B cell (primary cell): ENCODE results near the gene KRT84. TPM values are rescaled to one million over a fixed set of nuclear protein-coding genes. Genes with fewer than 3 reads are reported as not detected.

Experiments
- ATAC-seq: fragments of 200-7000 bp; cut with Tn5 transposase; one replicate; pipeline ENCODE4 v1.10.0; 2021; ENCODE audit warnings: low read depth, mild to moderate bottlenecking, moderate number of reproducible peaks, moderate library complexity
- CTCF ChIA-PET: fragments of 350-600 bp; sonication (Branson Sonifier 250); formaldehyde crosslinking; loops from one replicate; lab custom pipeline; 2021; ENCODE audit warnings: antibody characterized with exemption, inconsistent platforms; lab: Charles Lee
- POLR2A ChIA-PET: fragments of 350-600 bp; sonication (Branson Sonifier 250); formaldehyde crosslinking; loops from one replicate; lab custom pipeline; 2021; ENCODE audit warnings: antibody characterized with exemption; lab: Charles Lee
- DNase-seq: peaks from one replicate; pipeline ENCODE4 v3.0.0; 2013
- H2AFZ ChIP-seq: 2 replicates; pipeline ENCODE4 v1.6.1; 2012; ENCODE audit warnings: mild to moderate bottlenecking, low read depth, low read length; ENCODE audit not compliant: insufficient read depth, poor library complexity, severe bottlenecking
- H3K27ac ChIP-seq, 2 donors: 1 replicate in 1 of 2; 2 replicates in 1 of 2; pipeline ENCODE4 v1.5.1; 2012 to 2013; ENCODE audit warnings: low read length in 2 of 2, mild to moderate bottlenecking in 2 of 2, moderate library complexity in 1 of 2
- H3K27me3 ChIP-seq, 4 experiments: fragments of 200-600 bp in 1 of 4; sonication (generic) in 1 of 4; replicated peaks in 1 of 4; 1 replicate in 2 of 4; 2 replicates in 2 of 4; pipeline versions ENCODE4 v1.6.1 to v1.7.0; 2013 to 2016; ENCODE audit warnings: low read length in 3 of 4, mild to moderate bottlenecking in 2 of 4, mixed read lengths in 1 of 4, moderate library complexity in 1 of 4; ENCODE audit not compliant: insufficient read depth in 4 of 4, control insufficient read depth in 3 of 4; ENCODE audit errors: control extremely low read depth in 1 of 4
- H3K36me3 ChIP-seq, 2 experiments: replicated peaks in 1 of 2; 1 replicate in 1 of 2; 2 replicates in 1 of 2; pipeline versions ENCODE4 v1.6.1 to v1.7.1; 2013; ENCODE audit warnings: low read length in 1 of 2; ENCODE audit not compliant: insufficient read depth in 2 of 2, control insufficient read depth in 1 of 2; ENCODE audit errors: control extremely low read depth in 1 of 2, extremely low read depth in 1 of 2
- H3K4me1 ChIP-seq, 2 donors: fragments of 200-600 bp in 1 of 2; sonication (generic) in 1 of 2; 1 replicate in 1 of 2; 2 replicates in 1 of 2; pipeline versions ENCODE4 v1.5.1 to v1.6.1; 2013 to 2017; ENCODE audit warnings: low read length in 2 of 2; ENCODE audit not compliant: control insufficient read depth in 2 of 2, insufficient read depth in 2 of 2
- H3K4me2 ChIP-seq: replicated peaks from 2 replicates; pipeline ENCODE3; 2012; ENCODE audit warnings: mild to moderate bottlenecking, low read depth, low read length; ENCODE audit not compliant: poor library complexity, severe bottlenecking
- H3K4me3 ChIP-seq, 5 experiments: fragments of 200-600 bp in 1 of 5; sonication (generic) in 1 of 5; 1 replicate in 3 of 5; 2 replicates in 2 of 5; pipeline versions ENCODE4 v1.5.1 to v1.7.0; 2011 to 2016; ENCODE audit warnings: low read length in 4 of 5, mild to moderate bottlenecking in 4 of 5, low read depth in 2 of 5, control low read depth in 1 of 5, moderate library complexity in 1 of 5; ENCODE audit not compliant: insufficient read depth in 1 of 5; ENCODE audit errors: control extremely low read depth in 1 of 5, extremely low read depth in 1 of 5
- H3K79me2 ChIP-seq: fragments of 200-600 bp; sonication (generic); one replicate; pipeline ENCODE4 v1.6.0; 2016; ENCODE audit warnings: low read length; ENCODE audit not compliant: control insufficient read depth, insufficient read depth
- H3K9ac ChIP-seq: fragments of 200-600 bp; sonication (generic); 2 replicates; pipeline ENCODE4 v1.6.1; 2017; ENCODE audit warnings: mild to moderate bottlenecking, low read length, moderate library complexity
- H3K9me3 ChIP-seq, 3 donors: one replicate each; pipeline versions ENCODE4 v1.6.1 to v1.7.1; 2013; ENCODE audit warnings: low read length in 2 of 3; ENCODE audit not compliant: control insufficient read depth in 2 of 3, insufficient read depth in 1 of 3; ENCODE audit errors: control extremely low read depth in 1 of 3
- H4K20me1 ChIP-seq: 2 replicates; pipeline ENCODE4 v1.6.0; 2012; ENCODE audit warnings: mild to moderate bottlenecking, low read length; ENCODE audit not compliant: insufficient read depth, control insufficient read depth, poor library complexity, severe bottlenecking
- H3K27ac Mint-ChIP-seq: one replicate; pipeline ENCODE4 v1.8.0; 2021; ENCODE audit warnings: mixed read lengths
- H3K27me3 Mint-ChIP-seq: one replicate; pipeline ENCODE4 v1.8.0; 2021; ENCODE audit warnings: mixed read lengths
- H3K4me1 Mint-ChIP-seq: one replicate; pipeline ENCODE4 v1.8.0; 2021; ENCODE audit warnings: mixed read lengths
- H3K4me3 Mint-ChIP-seq: one replicate; pipeline ENCODE4 v1.8.0; 2021; ENCODE audit warnings: mixed read lengths
- H3K9me3 Mint-ChIP-seq: one replicate; pipeline ENCODE4 v1.8.0; 2022; ENCODE audit warnings: mixed read lengths; ENCODE audit not compliant: insufficient read depth
- CTCF ChIP-seq: fragments of 200-600 bp; IDR thresholded peaks from one replicate; pipeline ENCODE4 v1.8.0; 2022; ENCODE audit warnings: antibody characterized with exemption, mild to moderate bottlenecking
- EZH2 ChIP-seq: IDR thresholded peaks from 2 replicates; pipeline ENCODE4 v1.6.1; 2012; ENCODE audit warnings: borderline replicate concordance, low read depth, mild to moderate bottlenecking, moderate library complexity, low read length; ENCODE audit not compliant: insufficient read depth, poor library complexity, severe bottlenecking
- WGBS: methylation state at CpG from one replicate; pipeline ENCODE4 v1.1.5; 2013; ENCODE audit warnings: missing lambda C conversion rate; ENCODE audit not compliant: insufficient coverage; 5-methylcytosine and 5-hydroxymethylcytosine counted together
- intact Hi-C: fragments of 100-400 bp; cut with micrococcal nuclease; formaldehyde crosslinking; loops from one replicate; pipeline ENCODE4 v1.10.0; 2022
- polyA minus RNA-seq: library from RNA; depleted of rRNA, polyadenylated mRNA; stranded (reverse); fragments of >200 nt; gene quantifications from 2 replicates; pipeline ENCODE4 v1.2.3, GENCODE V29; 2012
- polyA plus RNA-seq: library from polyadenylated mRNA; depleted of rRNA; stranded (reverse); fragments of >200 nt; gene quantifications from 2 replicates; pipeline ENCODE4 v1.2.3, GENCODE V29; 2012
- total RNA-seq, 2 donors: library from RNA; stranded (reverse); fragments of 120-200 nt in 1 of 2; gene quantifications; 1 replicate in 1 of 2; 2 replicates in 1 of 2; pipeline versions ENCODE4 v1.2.3 to v1.2.4, GENCODE V29; 2013 to 2022

KRT84 gene
- total RNA-seq (not detected in 2 replicates), polyA plus RNA-seq (not detected in 2 replicates), polyA minus RNA-seq (not detected in 2 replicates)
- total RNA-seq (2013) = not detected

- peaks cover 15% of the 10 kb centered on the region for H3K27me3 Mint-ChIP-seq
- no peak for TF ChIP-seq CTCF
- TF ChIP-seq EZH2 = no peak
- DNase-seq (no peak), ATAC-seq (no peak)
- Histone ChIP-seq H2AFZ (no peak within 1 kb of the TSS), H3K9me3 (no peaks in the 10 kb centered on the region), H3K9ac (no peak within 1 kb of the TSS), H4K20me1 (no peaks in the 10 kb centered on the region), H3K4me1 (peaks cover 0 to 4% of the 10 kb centered on the region in 2 donors), H3K27ac (no peak within 1 kb of the TSS), H3K4me2 (no peak within 1 kb of the TSS), H3K4me3 (no peak within 1 kb of the TSS), H3K79me2 (no peaks in the 10 kb centered on the region), H3K36me3 (no peaks in the 10 kb centered on the region), H3K27me3 (peaks cover 0 to 12% (median 0%) of the 10 kb centered on the region in 4 experiments)
- H3K27ac Mint-ChIP-seq = no peak within 1 kb of the TSS
- intact Hi-C loops = no loop called here
- 96% methylated on average over 11 of the region's 11 CpGs for WGBS
- H3K4me3 Mint-ChIP-seq = no peak within 1 kb of the TSS
- POLR2A ChIA-PET = no interaction called here
- H3K4me1 Mint-ChIP-seq = peaks cover 5% of the 10 kb centered on the region
- CTCF ChIA-PET = no interaction called here
- no peaks in the 10 kb centered on the region for H3K9me3 Mint-ChIP-seq
Observed at GRCh38 chr12:52385226-52385702, at the start of gene KRT84. KRT84 (minus strand) TSS chr12:52385652; CDS start chr12:52385585, 67 bp downstream.

GRCh38 chr12:52434760-52435530 is 49.5 kb upstream of the KRT84 start:
- WGBS = 100% methylated on average over 2 of the region's 6 CpGs
- POLR2A ChIA-PET = no interaction called here
- H3K4me3 Mint-ChIP-seq = no peak overlapping the region

More at GRCh38 chr12:52434760-52435530, 49.5 kb upstream of the KRT84 start:
- H3K9me3 ChIP-seq = peaks cover 0 to 5% (median 0%) of the 10 kb centered on the region in 3 donors
- H3K9ac ChIP-seq = no peak overlapping the region
- H4K20me1 ChIP-seq = no peaks in the 10 kb centered on the region
- no peaks in the 10 kb centered on the region for H3K36me3 ChIP-seq
- peaks cover 0 to 2% (median 0%) of the 10 kb centered on the region in 4 experiments for H3K27me3 ChIP-seq
- TF ChIP-seq CTCF (no peak), EZH2 (no peak)
- ATAC-seq (no peak), DNase-seq (no peak)
- no peak overlapping the region for H3K4me2 ChIP-seq
- H2AFZ ChIP-seq = no peak overlapping the region
- intact Hi-C loops = no loop called here
- Mint-ChIP-seq H3K27me3 (peaks cover 21% of the 10 kb centered on the region), H3K27ac (no peak overlapping the region), H3K4me1 (no peaks in the 10 kb centered on the region), H3K9me3 (no peaks in the 10 kb centered on the region)
- no peak overlapping the region for H3K27ac ChIP-seq
- CTCF ChIA-PET = interaction anchor here (0.5 kb wide), 1 partner anchor 37 kb away, joined by 3 read pairs; no protein-coding TSS in a partner anchor
- H3K4me1 ChIP-seq = no peaks in the 10 kb centered on the region
- H3K4me3 ChIP-seq = no peak overlapping the region
- no peaks in the 10 kb centered on the region for H3K79me2 ChIP-seq
